ENCODE data around the gene NR4A3.
A peak's percentile ranks its signal among the peaks of the same experiment; 100 is the strongest.

The NR4A3 gene

DNA sequence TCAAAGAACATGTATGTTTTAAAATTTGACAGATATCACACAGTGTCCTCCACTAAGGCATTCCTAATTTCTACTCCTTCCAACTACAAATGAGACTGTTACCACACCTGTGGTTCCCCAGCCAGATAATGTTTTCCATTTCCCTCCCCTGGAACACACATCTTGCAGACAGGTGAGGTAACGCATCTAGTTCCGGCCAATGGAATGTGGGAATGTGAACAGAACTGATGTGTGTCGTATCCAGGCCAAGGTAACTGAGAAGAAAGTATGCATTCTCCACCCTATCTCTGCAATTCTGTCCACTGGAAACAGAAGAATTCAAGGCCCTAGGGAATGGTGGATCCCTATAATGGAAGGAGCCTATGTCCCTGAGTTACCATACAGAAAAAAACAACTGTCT, 19.9 kb upstream of the NR4A3 start:
- Histone ChIP-seq H3K4ac (ENCODE audit: low read depth in 1 of 2, low read length in 2 of 2) (no peak overlapping the region), H3K4me1 (ENCODE audit: control insufficient read depth, insufficient read depth, low read depth, low read length) (no peaks in the 10 kb centered on the region), H3K27me3 (ENCODE audit: control insufficient read depth in 1 of 2, insufficient read depth in 1 of 2, low read length in 2 of 2) (no peaks in the 10 kb centered on the region), H2BK15ac (ENCODE audit: low read depth, poor library complexity, severe bottlenecking) (no peak overlapping the region), H3K14ac (ENCODE audit: low read length in 2 of 2) (no peak overlapping the region), H3K79me1 (replicated peaks; ENCODE audit: low read length, poor library complexity, severe bottlenecking) (no peaks in the 10 kb centered on the region), H3K4me2 (ENCODE audit: low read length, poor library complexity, severe bottlenecking) (no peak overlapping the region), H3K18ac (ENCODE audit: low read depth in 1 of 2, low read length in 2 of 2) (no peak overlapping the region), H2AFZ (ENCODE audit: low read depth, low read length) (no peak overlapping the region), H3K9me3 (ENCODE audit: control insufficient read depth, low read length) (no peaks in the 10 kb centered on the region), H2BK5ac (ENCODE audit: low read depth, low read length, poor library complexity, severe bottlenecking) (no peak overlapping the region), H3K27ac (ENCODE audit: low read length, poor library complexity, severe bottlenecking) (no peak overlapping the region), H4K91ac (ENCODE audit: low read length) (no peak overlapping the region), H3K4me3 (ENCODE audit: insufficient read depth in 1 of 2, low read depth in 1 of 2, low read length in 2 of 2) (no peak overlapping the region), H2BK120ac (ENCODE audit: low read depth, low read length) (no peak overlapping the region), H4K8ac (ENCODE audit: low read length) (no peak overlapping the region), H2BK12ac (ENCODE audit: low read length in 2 of 2) (no peak overlapping the region), H3K36me3 (ENCODE audit: control insufficient read depth in 1 of 2, insufficient read depth in 2 of 2, low read depth in 1 of 2, low read length in 2 of 2) (peaks cover 0 to 7% of the 10 kb centered on the region in 2 experiments), H3K9ac (ENCODE audit: low read length) (no peak overlapping the region), H2AK5ac (ENCODE audit: low read length, severe bottlenecking) (no peak overlapping the region), H3K23ac (ENCODE audit: low read length in 2 of 2) (no peak overlapping the region)
- WGBS = no CpG with 5 or more reads among the region's 3 CpGs
- DNase-seq = no peak

GRCh38 chr9:99803694-99804093, 18.0 kb upstream of the NR4A3 start:
- Histone ChIP-seq H3K9ac (ENCODE audit: low read length) (no peak overlapping the region), H2BK5ac (ENCODE audit: low read depth, low read length, poor library complexity, severe bottlenecking) (no peak overlapping the region), H2AK5ac (ENCODE audit: low read length, severe bottlenecking) (no peak overlapping the region), H4K8ac (ENCODE audit: low read length) (no peak overlapping the region), H3K4me3 (ENCODE audit: insufficient read depth in 1 of 2, low read depth in 1 of 2, low read length in 2 of 2) (no peak overlapping the region), H3K23ac (ENCODE audit: low read length in 2 of 2) (no peak overlapping the region), H2BK120ac (ENCODE audit: low read depth, low read length) (no peak overlapping the region), H3K4ac (ENCODE audit: low read depth in 1 of 2, low read length in 2 of 2) (no peak overlapping the region), H3K14ac (ENCODE audit: low read length in 2 of 2) (no peak overlapping the region), H3K9me3 (ENCODE audit: control insufficient read depth, low read length) (no peaks in the 10 kb centered on the region), H3K79me1 (replicated peaks; ENCODE audit: low read length, poor library complexity, severe bottlenecking) (peaks cover 3% of the 10 kb centered on the region), H2AFZ (ENCODE audit: low read depth, low read length) (no peak overlapping the region), H3K27ac (ENCODE audit: low read length, poor library complexity, severe bottlenecking) (no peak overlapping the region), H2BK15ac (ENCODE audit: low read depth, poor library complexity, severe bottlenecking) (no peak overlapping the region), H3K18ac (ENCODE audit: low read depth in 1 of 2, low read length in 2 of 2) (no peak overlapping the region), H3K4me1 (ENCODE audit: control insufficient read depth, insufficient read depth, low read depth, low read length) (no peaks in the 10 kb centered on the region), H3K4me2 (ENCODE audit: low read length, poor library complexity, severe bottlenecking) (no peak overlapping the region), H3K36me3 (ENCODE audit: control insufficient read depth in 1 of 2, insufficient read depth in 2 of 2, low read depth in 1 of 2, low read length in 2 of 2) (peaks cover 0 to 7% of the 10 kb centered on the region in 2 experiments), H2BK12ac (ENCODE audit: low read length in 2 of 2) (no peak overlapping the region), H3K27me3 (ENCODE audit: control insufficient read depth in 1 of 2, insufficient read depth in 1 of 2, low read length in 2 of 2) (no peaks in the 10 kb centered on the region), H4K91ac (ENCODE audit: low read length) (no peak overlapping the region)
- 91% methylated on average over 2 of the region's 2 CpGs for WGBS
- DNase-seq = no peak

DNA sequence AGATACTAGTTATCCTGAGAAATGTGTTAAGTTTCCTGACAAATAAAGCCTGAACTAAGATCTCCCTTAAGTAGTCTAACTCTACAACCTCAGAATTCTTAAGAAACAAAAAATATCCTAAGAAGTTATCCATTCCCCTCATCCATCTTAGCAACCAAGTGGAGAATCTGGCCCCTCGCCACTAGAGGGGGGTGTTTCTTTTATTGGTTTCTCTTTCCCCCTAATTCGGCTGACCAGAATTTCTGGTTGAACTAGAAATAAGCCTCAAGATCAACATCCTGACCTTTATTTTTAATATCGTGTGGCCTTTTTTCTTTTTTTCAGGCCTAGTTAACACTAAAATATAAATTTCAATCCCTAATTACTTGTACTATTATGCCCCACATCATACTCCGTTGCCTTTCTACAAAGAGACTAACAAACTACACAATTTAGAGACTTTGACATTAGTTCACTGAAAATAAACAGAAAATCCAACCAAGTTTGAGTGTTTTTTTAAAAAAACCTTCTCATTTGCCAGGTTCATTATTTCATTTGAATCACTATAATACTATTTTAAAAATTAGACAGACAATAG, 14.3 kb upstream of the NR4A3 start:
- Histone ChIP-seq H3K79me1 (replicated peaks; ENCODE audit: low read length, poor library complexity, severe bottlenecking) (peaks cover 6% of the 10 kb centered on the region), H3K4me2 (ENCODE audit: low read length, poor library complexity, severe bottlenecking) (no peak overlapping the region), H3K4ac (ENCODE audit: low read depth in 1 of 2, low read length in 2 of 2) (no peak overlapping the region), H2AK5ac (ENCODE audit: low read length, severe bottlenecking) (no peak overlapping the region), H3K9me3 (ENCODE audit: control insufficient read depth, low read length) (no peaks in the 10 kb centered on the region), H3K36me3 (ENCODE audit: control insufficient read depth in 1 of 2, insufficient read depth in 2 of 2, low read depth in 1 of 2, low read length in 2 of 2) (peaks cover 0 to 3% of the 10 kb centered on the region in 2 experiments), H2BK5ac (ENCODE audit: low read depth, low read length, poor library complexity, severe bottlenecking) (no peak overlapping the region), H3K4me1 (ENCODE audit: control insufficient read depth, insufficient read depth, low read depth, low read length) (no peaks in the 10 kb centered on the region), H2AFZ (ENCODE audit: low read depth, low read length) (no peak overlapping the region), H2BK120ac (ENCODE audit: low read depth, low read length) (no peak overlapping the region), H4K8ac (ENCODE audit: low read length) (no peak overlapping the region), H2BK15ac (ENCODE audit: low read depth, poor library complexity, severe bottlenecking) (no peak overlapping the region), H3K9ac (ENCODE audit: low read length) (peak overlapping the region; percentile 40), H3K27me3 (ENCODE audit: control insufficient read depth in 1 of 2, insufficient read depth in 1 of 2, low read length in 2 of 2) (no peaks in the 10 kb centered on the region), H4K91ac (ENCODE audit: low read length) (no peak overlapping the region), H3K4me3 (ENCODE audit: insufficient read depth in 1 of 2, low read depth in 1 of 2, low read length in 2 of 2) (no peak overlapping the region), H3K23ac (ENCODE audit: low read length in 2 of 2) (no peak overlapping the region), H3K27ac (ENCODE audit: low read length, poor library complexity, severe bottlenecking) (no peak overlapping the region), H2BK12ac (ENCODE audit: low read length in 2 of 2) (no peak overlapping the region), H3K18ac (ENCODE audit: low read depth in 1 of 2, low read length in 2 of 2) (no peak overlapping the region), H3K14ac (ENCODE audit: low read length in 2 of 2) (no peak overlapping the region)
- DNase-seq = peak; percentile 77
- 43% methylated on average over 4 of the region's 4 CpGs for WGBS

- H2AFZ ChIP-seq (ENCODE audit: low read depth, low read length) = no peak overlapping the region
- no peak overlapping the region for H4K91ac ChIP-seq (ENCODE audit: low read length)
- no peak overlapping the region for H3K18ac ChIP-seq (ENCODE audit: low read depth in 1 of 2, low read length in 2 of 2)
- H3K23ac ChIP-seq (ENCODE audit: low read length in 2 of 2) = no peak overlapping the region
- no peak overlapping the region for H2BK15ac ChIP-seq (ENCODE audit: low read depth, poor library complexity, severe bottlenecking)
- H3K4me2 ChIP-seq (ENCODE audit: low read length, poor library complexity, severe bottlenecking) = no peak overlapping the region
- no peak overlapping the region for H2BK12ac ChIP-seq (ENCODE audit: low read length in 2 of 2)
- H3K4me3 ChIP-seq (ENCODE audit: insufficient read depth in 1 of 2, low read depth in 1 of 2, low read length in 2 of 2) = no peak overlapping the region
- H3K9me3 ChIP-seq (ENCODE audit: control insufficient read depth, low read length) = no peaks in the 10 kb centered on the region
- no peaks in the 10 kb centered on the region for H3K4me1 ChIP-seq (ENCODE audit: control insufficient read depth, insufficient read depth, low read depth, low read length)
- no peak overlapping the region for H4K8ac ChIP-seq (ENCODE audit: low read length)
- no peak overlapping the region for H2AK5ac ChIP-seq (ENCODE audit: low read length, severe bottlenecking)
- peaks cover 6% of the 10 kb centered on the region for H3K79me1 ChIP-seq (replicated peaks; ENCODE audit: low read length, poor library complexity, severe bottlenecking)
- H2BK5ac ChIP-seq (ENCODE audit: low read depth, low read length, poor library complexity, severe bottlenecking) = no peak overlapping the region
- peaks cover 0 to 3% of the 10 kb centered on the region in 2 experiments for H3K36me3 ChIP-seq (ENCODE audit: control insufficient read depth in 1 of 2, insufficient read depth in 2 of 2, low read depth in 1 of 2, low read length in 2 of 2)
- no peak for DNase-seq
- no peak overlapping the region for H3K4ac ChIP-seq (ENCODE audit: low read depth in 1 of 2, low read length in 2 of 2)
- H3K27me3 ChIP-seq (ENCODE audit: control insufficient read depth in 1 of 2, insufficient read depth in 1 of 2, low read length in 2 of 2) = no peaks in the 10 kb centered on the region
- no peak overlapping the region for H3K27ac ChIP-seq (ENCODE audit: low read length, poor library complexity, severe bottlenecking)
- H2BK120ac ChIP-seq (ENCODE audit: low read depth, low read length) = no peak overlapping the region
- H3K9ac ChIP-seq (ENCODE audit: low read length) = no peak overlapping the region
- H3K14ac ChIP-seq (ENCODE audit: low read length in 2 of 2) = no peak overlapping the region
These were observed 13.7 kb upstream of the NR4A3 start for GRCh38 chr9:99807956-99808355.

All from mesenchymal stem cell (in vitro differentiated cells and primary cell).